MM.1S (cell line): Measurements from ENCODE around the gene PCDHGB7.
"Not testable (repeated sequence)": the region's sequence is repeated elsewhere in the genome, so short reads cannot be mapped to it uniquely, and the experiment has no call there.

Experiments used
- DNase-seq: peaks from one replicate; pipeline ENCODE4 v3.0.0-alpha.2; 2015
- H2AFZ ChIP-seq: fragments of 300-600 bp; sonication (generic); 2 replicates; pipeline ENCODE4 v1.6.0; 2016; ENCODE audit warnings: antibody characterized with exemption, low read length
- H3F3A ChIP-seq: fragments of 300-600 bp; sonication (generic); 2 replicates; pipeline ENCODE4 v1.6.1; 2016; ENCODE audit warnings: mild to moderate bottlenecking, antibody characterized with exemption, low read length, moderate library complexity, mixed read lengths; ENCODE audit not compliant: insufficient read depth
- H3K27ac ChIP-seq: fragments of 300-600 bp; sonication (generic); 2 replicates; pipeline ENCODE4 v1.5.1; 2016; ENCODE audit warnings: mild to moderate bottlenecking, low read length
- H3K27me3 ChIP-seq: fragments of 300-600 bp; sonication (generic); replicated peaks from 2 replicates; pipeline ENCODE4 v1.6.0; 2016; ENCODE audit warnings: low read length; ENCODE audit not compliant: insufficient read depth
- H3K36me3 ChIP-seq: fragments of 300-600 bp; sonication (generic); replicated peaks from 2 replicates; pipeline ENCODE4 v1.6.1; 2016; ENCODE audit warnings: mild to moderate bottlenecking, low read length, mixed read lengths; ENCODE audit not compliant: insufficient read depth
- H3K4me1 ChIP-seq: fragments of 300-600 bp; sonication (generic); 2 replicates; pipeline ENCODE4 v1.6.1; 2016; ENCODE audit warnings: low read length, mixed read lengths
- H3K4me2 ChIP-seq: fragments of 300-600 bp; sonication (generic); 2 replicates; pipeline ENCODE4 v1.6.0; 2016; ENCODE audit warnings: low read depth, low read length
- H3K4me3 ChIP-seq: fragments of 300-600 bp; sonication (generic); 2 replicates; pipeline ENCODE4 v1.5.1; 2016; ENCODE audit warnings: low read length, mixed read lengths
- H3K79me2 ChIP-seq: fragments of 300-600 bp; sonication (generic); 2 replicates; pipeline ENCODE4 v1.6.1; 2016; ENCODE audit warnings: mixed run types, low read length, mixed read lengths
- H3K9ac ChIP-seq: fragments of 300-600 bp; sonication (generic); 2 replicates; pipeline ENCODE4 v1.6.1; 2016; ENCODE audit warnings: low read length, mixed read lengths
- H3K9me2 ChIP-seq: fragments of 300-600 bp; sonication (generic); replicated peaks from 2 replicates; pipeline ENCODE4 v1.6.1; 2016; ENCODE audit warnings: mild to moderate bottlenecking, low read length, mixed read lengths; ENCODE audit not compliant: insufficient read depth
- H3K9me3 ChIP-seq: fragments of 300-600 bp; sonication (generic); replicated peaks from 2 replicates; pipeline ENCODE4 v1.6.1; 2016; ENCODE audit warnings: mild to moderate bottlenecking, low read length, mixed read lengths; ENCODE audit not compliant: insufficient read depth
- H4K20me1 ChIP-seq: fragments of 300-600 bp; sonication (generic); 2 replicates; pipeline ENCODE4 v1.6.1; 2016; ENCODE audit warnings: mild to moderate bottlenecking, low read length, moderate library complexity, mixed read lengths; ENCODE audit not compliant: insufficient read depth
- CTCF ChIP-seq: fragments of 300-600 bp; sonication (generic); IDR thresholded peaks from 2 replicates; pipeline ENCODE4 v1.5.1; 2016; ENCODE audit warnings: antibody characterized with exemption, low read length, mixed read lengths
- EZH2 ChIP-seq: fragments of 300-600 bp; sonication (generic); optimal IDR thresholded peaks from 2 replicates; pipeline ENCODE3; 2017; ENCODE audit warnings: low read depth, mild to moderate bottlenecking, antibody characterized with exemption, low read length, mixed read lengths
- EZH2phosphoT487 ChIP-seq: fragments of 300-600 bp; sonication (generic); IDR thresholded peaks from 2 replicates; pipeline ENCODE4 v1.6.1; 2018; ENCODE audit warnings: antibody characterized with exemption, low read length

PCDHGB7 gene

DNA sequence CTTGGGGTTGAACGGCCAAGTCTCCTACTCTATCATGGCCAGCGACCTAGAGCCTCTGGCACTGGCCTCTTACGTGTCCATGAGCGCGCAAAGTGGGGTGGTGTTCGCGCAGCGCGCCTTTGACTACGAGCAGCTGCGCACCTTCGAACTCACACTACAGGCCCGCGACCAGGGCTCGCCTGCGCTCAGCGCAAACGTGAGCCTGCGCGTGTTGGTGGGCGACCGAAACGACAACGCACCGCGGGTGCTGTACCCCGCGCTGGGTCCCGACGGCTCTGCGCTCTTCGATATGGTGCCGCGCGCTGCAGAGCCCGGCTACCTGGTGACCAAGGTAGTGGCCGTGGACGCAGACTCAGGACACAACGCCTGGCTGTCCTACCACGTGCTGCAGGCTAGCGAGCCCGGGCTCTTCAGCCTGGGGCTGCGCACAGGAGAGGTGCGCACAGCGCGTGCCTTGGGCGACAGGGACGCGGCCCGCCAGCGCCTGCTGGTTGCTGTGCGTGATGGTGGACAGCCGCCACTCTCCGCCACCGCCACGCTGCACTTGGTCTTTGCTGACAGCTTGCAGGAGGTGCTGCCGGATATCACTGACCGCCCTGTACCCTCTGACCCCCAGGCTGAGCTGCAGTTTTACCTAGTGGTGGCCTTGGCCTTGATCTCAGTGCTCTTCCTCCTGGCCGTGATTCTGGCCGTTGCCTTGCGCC lies 17.8 kb upstream of the PCDHGB7 start:
- Histone ChIP-seq H3K36me3 (no peaks in the 10 kb centered on the region), H3K4me3 (no peak overlapping the region), H3K4me2 (no peak overlapping the region), H4K20me1 (no peaks in the 10 kb centered on the region), H3K9me3 (no peaks in the 10 kb centered on the region), H3K79me2 (no peaks in the 10 kb centered on the region), H3K9me2 (no peaks in the 10 kb centered on the region), H3K27me3 (peaks cover 11% of the 10 kb centered on the region; the same call in 1 of the 2 replicates), H3K4me1 (no peaks in the 10 kb centered on the region), H3F3A (no peaks in the 10 kb centered on the region), H3K9ac (no peak overlapping the region), H2AFZ (no peak overlapping the region), H3K27ac (no peak overlapping the region)
- TF ChIP-seq EZH2phosphoT487, result no peak
- no peak for TF ChIP-seq CTCF
- TF ChIP-seq EZH2, result no peak
- DNase-seq, result no peak

- Histone ChIP-seq H3K27ac (no peak within 1 kb of the TSS), H2AFZ (0 out of 2 replicates have a peak within 1 kb of the TSS, but pooled peaks have one; percentile 21), H3K79me2 (no peaks in the 10 kb centered on the region), H3F3A (no peaks in the 10 kb centered on the region), H3K9me2 (no peaks in the 10 kb centered on the region), H3K9ac (no peak within 1 kb of the TSS), H4K20me1 (no peaks in the 10 kb centered on the region), H3K9me3 (no peaks in the 10 kb centered on the region), H3K4me1 (no peaks in the 10 kb centered on the region), H3K4me3 (no peak within 1 kb of the TSS), H3K4me2 (no peak within 1 kb of the TSS), H3K27me3 (peaks cover 11% of the 10 kb centered on the region; the same call in 1 of the 2 replicates), H3K36me3 (no peaks in the 10 kb centered on the region; the same call in 1 of the 2 replicates)
- TF ChIP-seq CTCF, result peak; percentile 45
- TF ChIP-seq EZH2, result no peak
- peak; percentile 23 for DNase-seq
These were observed 14.8 kb upstream of the PCDHGB7 start, which contains the start of gene PCDHGA9 for GRCh38 chr5:141402553-141403243. PCDHGA9 (plus strand) TSS chr5:141402778; CDS start chr5:141402953, 175 bp downstream.

- Histone ChIP-seq H3K9me2 (no peaks in the 10 kb centered on the region), H3K36me3 (no peaks in the 10 kb centered on the region; the same call in 1 of the 2 replicates), H3K4me1 (no peaks in the 10 kb centered on the region), H2AFZ (no peak overlapping the region), H3K4me2 (no peak overlapping the region), H3K27me3 (peaks cover 11% of the 10 kb centered on the region; the same call in 1 of the 2 replicates), H4K20me1 (no peaks in the 10 kb centered on the region), H3F3A (no peaks in the 10 kb centered on the region), H3K4me3 (no peak overlapping the region), H3K27ac (no peak overlapping the region), H3K9me3 (no peaks in the 10 kb centered on the region), H3K9ac (no peak overlapping the region), H3K79me2 (no peaks in the 10 kb centered on the region)
- TF ChIP-seq CTCF, result no peak
- TF ChIP-seq EZH2phosphoT487, result no peak
- TF ChIP-seq EZH2, result no peak
- DNase-seq, result no peak
These were observed 14.1 kb upstream of the PCDHGB7 start for GRCh38 chr5:141403387-141403786.

- not testable (repeated sequence) for H3K27ac ChIP-seq, H3K36me3 ChIP-seq, H2AFZ ChIP-seq, H3K4me2 ChIP-seq, H3K9me3 ChIP-seq, DNase-seq, H3K4me1 ChIP-seq, H3F3A ChIP-seq, H4K20me1 ChIP-seq, H3K4me3 ChIP-seq, H3K79me2 ChIP-seq, H3K9me2 ChIP-seq, H3K27me3 ChIP-seq, H3K9ac ChIP-seq
These were observed 9.5 kb upstream of the PCDHGB7 start, which contains the start of gene PCDHGB6 for GRCh38 chr5:141407790-141408505. PCDHGB6 (plus strand) TSS chr5:141408021; CDS start chr5:141408203, 182 bp downstream.
